ENCODE results near the gene MT1M. TPM values are rescaled to one million over a fixed set of nuclear protein-coding genes. Genes with fewer than 3 reads are reported as not detected.

The MT1M gene
- total and polyA plus RNA-seq, 2 of the 4 experiments (the other 2 are of a cell fraction), result 0.10 TPM; not detected in 1

DNA sequence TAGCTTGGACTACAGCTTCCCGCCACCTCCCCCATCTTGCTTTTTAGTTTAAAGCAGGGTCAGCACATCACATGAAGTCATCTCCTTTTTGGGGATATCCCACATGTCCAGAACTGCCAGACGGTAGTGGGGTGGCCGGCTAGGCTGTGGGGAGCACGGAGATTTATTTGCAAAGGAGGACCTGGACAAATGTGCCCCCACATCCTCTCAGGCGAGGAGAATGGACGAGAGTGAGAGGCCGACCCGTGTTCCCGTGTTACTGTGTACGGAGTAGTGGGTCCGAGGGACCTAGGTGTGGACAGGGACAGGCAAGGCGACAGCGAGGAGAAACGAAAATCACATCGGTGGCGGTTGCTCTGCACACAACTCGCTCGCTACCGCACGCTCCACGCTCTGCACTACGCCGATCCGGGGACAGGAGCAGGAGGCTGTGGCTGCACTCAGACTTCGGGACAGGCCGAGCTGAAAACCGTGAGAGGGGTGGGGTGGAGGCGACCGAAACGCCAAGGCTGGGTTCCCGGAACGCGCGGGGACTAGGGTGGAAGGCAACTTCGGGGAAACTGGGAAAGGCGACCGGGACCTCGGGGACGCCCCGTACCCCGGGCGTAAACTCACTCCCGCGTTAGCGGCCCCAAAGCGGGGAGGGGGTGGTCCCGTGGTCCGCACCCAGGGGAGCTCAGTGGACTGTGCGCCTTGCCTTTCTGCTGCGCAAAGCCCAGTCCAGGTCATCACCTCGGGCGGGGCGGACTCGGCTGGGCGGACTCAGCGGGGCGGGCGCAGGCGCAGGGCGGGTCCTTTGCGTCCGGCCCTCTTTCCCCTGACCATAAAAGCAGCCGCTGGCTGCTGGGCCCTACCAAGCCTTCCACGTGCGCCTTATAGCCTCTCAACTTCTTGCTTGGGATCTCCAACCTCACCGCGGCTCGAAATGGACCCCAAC lies 5.6 kb downstream of the MT1M start, which contains the start of gene MT1A:
MT1A (plus strand) TSS at position 853 of the 937 bp plus-strand sequence; CDS start at position 926, 73 bp downstream.
- H3K56ac ChIP-seq (ENCODE audit: extremely low read depth, insufficient read depth, low read length), result no peak within 1 kb of the TSS
- dilution Hi-C loops (cut with HindIII; ENCODE audit: low sequenced_read_pairs, unreplicated experiment), result no loop called here
- no peak within 1 kb of the TSS for H4K8ac ChIP-seq (ENCODE audit: low read depth in 2 of 2, low read length in 2 of 2)
- no peak within 1 kb of the TSS for H3K9ac ChIP-seq (ENCODE audit: low read depth, low read length)
- ChIA-PET POLR2A (ENCODE audit: unreplicated experiment) (no interaction called here), CTCF (no interaction called here)
- in situ Hi-C loops (cut with MboI; ENCODE audit: low sequenced_read_pairs), result no loop called here
- H3K14ac ChIP-seq (replicated peaks; ENCODE audit: low read depth, low read length), result no peak within 1 kb of the TSS
- H3K23ac ChIP-seq (ENCODE audit: low read depth, low read length), result peak within 1 kb of the TSS; percentile 90; the same call in 1 of the 2 replicates
- no peak within 1 kb of the TSS for H2BK120ac ChIP-seq (ENCODE audit: low read depth, low read length)
- H3K9me1 ChIP-seq (ENCODE audit: insufficient read depth, low read length), result no peaks in the 10 kb centered on the region
- H2BK5ac ChIP-seq (ENCODE audit: low read depth, low read length, poor library complexity, severe bottlenecking), result no peak within 1 kb of the TSS
- peaks cover 90% of the 10 kb centered on the region for H3K27me3 ChIP-seq (ENCODE audit: control insufficient read depth, insufficient read depth, low read length)
- no peak within 1 kb of the TSS for H3K27ac ChIP-seq (ENCODE audit: insufficient read depth, low read length)
- no peak within 1 kb of the TSS for H2AK9ac ChIP-seq (replicated peaks; ENCODE audit: low read depth, low read length, poor library complexity)
- no peaks in the 10 kb centered on the region for H3K79me1 ChIP-seq (ENCODE audit: low read depth in 1 of 2, low read length in 2 of 2)
- H2BK20ac ChIP-seq (ENCODE audit: low read depth, low read length), result no peak within 1 kb of the TSS
- no peak within 1 kb of the TSS for H4K91ac ChIP-seq (ENCODE audit: insufficient read depth, low read depth, low read length)
- WGBS, 2 experiments (ENCODE audit: extremely low coverage in 2 of 2, insufficient read length in 1 of 2), result 13% methylated on average over 48 of the region's 68 CpGs; no CpG with 5 or more reads in 1 of the 2 experiments
- peak; percentile 90 for ATAC-seq (ENCODE audit: low read depth)
- peak; percentile 7 for DNase-seq
- no peak within 1 kb of the TSS for H4K5ac ChIP-seq (ENCODE audit: low read depth, low read length)
- H2AFZ ChIP-seq (replicated peaks; ENCODE audit: low read length, poor library complexity), result peak within 1 kb of the TSS; percentile 86
- H3K4me2 ChIP-seq (ENCODE audit: low read depth, low read length), result peak within 1 kb of the TSS; percentile 63
- H3K18ac ChIP-seq (ENCODE audit: low read depth, low read length), result no peak within 1 kb of the TSS
- no TSS peak for BruUV-seq (replicated peaks)
- peak within 1 kb of the TSS; percentile 36; the same call in 1 of the 2 replicates for H3K4ac ChIP-seq (ENCODE audit: low read depth, low read length)
- peaks cover 2% of the 10 kb centered on the region; the same call in 1 of the 2 replicates for H3K9me3 ChIP-seq (ENCODE audit: control insufficient read depth, insufficient read depth, low read length)
- peak within 1 kb of the TSS; percentile 36 for H3K4me3 ChIP-seq (ENCODE audit: insufficient read depth, low read depth, low read length)
- H4K20me1 ChIP-seq (ENCODE audit: insufficient read depth, low read length), result no peaks in the 10 kb centered on the region
- H2BK15ac ChIP-seq (ENCODE audit: low read depth, low read length), result no peak within 1 kb of the TSS
- intact Hi-C loops (cut with micrococcal nuclease), result no loop called here
- no peak within 1 kb of the TSS for H2AK5ac ChIP-seq (ENCODE audit: low read depth, low read length)
- no peaks in the 10 kb centered on the region; the same call in 1 of the 2 replicates for H3K4me1 ChIP-seq (ENCODE audit: control insufficient read depth, insufficient read depth, low read length)
- no peaks in the 10 kb centered on the region for H3K36me3 ChIP-seq (ENCODE audit: control insufficient read depth, insufficient read depth, low read length)
- TF ChIP-seq, protein P1, sequence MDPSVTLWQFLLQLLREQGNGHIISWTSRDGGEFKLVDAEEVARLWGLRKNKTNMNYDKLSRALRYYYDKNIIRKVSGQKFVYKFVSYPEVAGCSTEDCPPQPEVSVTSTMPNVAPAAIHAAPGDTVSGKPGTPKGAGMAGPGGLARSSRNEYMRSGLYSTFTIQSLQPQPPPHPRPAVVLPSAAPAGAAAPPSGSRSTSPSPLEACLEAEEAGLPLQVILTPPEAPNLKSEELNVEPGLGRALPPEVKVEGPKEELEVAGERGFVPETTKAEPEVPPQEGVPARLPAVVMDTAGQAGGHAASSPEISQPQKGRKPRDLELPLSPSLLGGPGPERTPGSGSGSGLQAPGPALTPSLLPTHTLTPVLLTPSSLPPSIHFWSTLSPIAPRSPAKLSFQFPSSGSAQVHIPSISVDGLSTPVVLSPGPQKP (IDR thresholded peaks at IDR 0.05; ENCODE audit: borderline replicate concordance, low read depth, low read length), result no peak
- no peak for TF ChIP-seq RCOR1 (IDR thresholded peaks at IDR 0.05; ENCODE audit: insufficient replicate concordance, low read length)
- no peak for TF ChIP-seq MAZ (IDR thresholded peaks at IDR 0.05; ENCODE audit: borderline replicate concordance, low read depth, low read length)
- no peak for TF ChIP-seq RFX5 (IDR thresholded peaks at IDR 0.05; ENCODE audit: low read depth, low read length)
- TF ChIP-seq, protein P2, sequence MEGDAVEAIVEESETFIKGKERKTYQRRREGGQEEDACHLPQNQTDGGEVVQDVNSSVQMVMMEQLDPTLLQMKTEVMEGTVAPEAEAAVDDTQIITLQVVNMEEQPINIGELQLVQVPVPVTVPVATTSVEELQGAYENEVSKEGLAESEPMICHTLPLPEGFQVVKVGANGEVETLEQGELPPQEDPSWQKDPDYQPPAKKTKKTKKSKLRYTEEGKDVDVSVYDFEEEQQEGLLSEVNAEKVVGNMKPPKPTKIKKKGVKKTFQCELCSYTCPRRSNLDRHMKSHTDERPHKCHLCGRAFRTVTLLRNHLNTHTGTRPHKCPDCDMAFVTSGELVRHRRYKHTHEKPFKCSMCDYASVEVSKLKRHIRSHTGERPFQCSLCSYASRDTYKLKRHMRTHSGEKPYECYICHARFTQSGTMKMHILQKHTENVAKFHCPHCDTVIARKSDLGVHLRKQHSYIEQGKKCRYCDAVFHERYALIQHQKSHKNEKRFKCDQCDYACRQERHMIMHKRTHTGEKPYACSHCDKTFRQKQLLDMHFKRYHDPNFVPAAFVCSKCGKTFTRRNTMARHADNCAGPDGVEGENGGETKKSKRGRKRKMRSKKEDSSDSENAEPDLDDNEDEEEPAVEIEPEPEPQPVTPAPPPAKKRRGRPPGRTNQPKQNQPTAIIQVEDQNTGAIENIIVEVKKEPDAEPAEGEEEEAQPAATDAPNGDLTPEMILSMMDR (conservative IDR thresholded peaks at IDR 0.05; ENCODE audit: low read depth, low read length), result no peak
- TF ChIP-seq NFE2L2 (IDR thresholded peaks at IDR 0.05; ENCODE audit: low read depth, low read length), result no peak
- TF ChIP-seq MXI1 (IDR thresholded peaks at IDR 0.05; ENCODE audit: borderline replicate concordance, low read depth, low read length), result no peak
- TF ChIP-seq CHD1 (IDR thresholded peaks at IDR 0.05; ENCODE audit: low read depth, low read length), result no peak
- no peak for TF ChIP-seq RAD21 (IDR thresholded peaks at IDR 0.05; ENCODE audit: low read length)
- TF ChIP-seq BHLHE40 (IDR thresholded peaks at IDR 0.05; ENCODE audit: low read depth, low read length), result no peak
- TF ChIP-seq MAFK (IDR thresholded peaks at IDR 0.05; ENCODE audit: low read depth, low read length), result no peak
- TF ChIP-seq FOS (IDR thresholded peaks at IDR 0.05; ENCODE audit: low read depth, low read length), result no peak
- TF ChIP-seq SMC3 (IDR thresholded peaks at IDR 0.05; ENCODE audit: low read depth, low read length), result no peak
- TF ChIP-seq, protein P3, sequence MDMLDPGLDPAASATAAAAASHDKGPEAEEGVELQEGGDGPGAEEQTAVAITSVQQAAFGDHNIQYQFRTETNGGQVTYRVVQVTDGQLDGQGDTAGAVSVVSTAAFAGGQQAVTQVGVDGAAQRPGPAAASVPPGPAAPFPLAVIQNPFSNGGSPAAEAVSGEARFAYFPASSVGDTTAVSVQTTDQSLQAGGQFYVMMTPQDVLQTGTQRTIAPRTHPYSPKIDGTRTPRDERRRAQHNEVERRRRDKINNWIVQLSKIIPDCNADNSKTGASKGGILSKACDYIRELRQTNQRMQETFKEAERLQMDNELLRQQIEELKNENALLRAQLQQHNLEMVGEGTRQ (IDR thresholded peaks at IDR 0.05; ENCODE audit: low read depth, low read length), result no peak
